Psoas muscle (tissue), 8 donors: ENCODE data around the gene LCLAT1. TPM values are rescaled to one million over a fixed set of nuclear protein-coding genes. Genes with fewer than 3 reads are reported as not detected.

Experiments used
- ATAC-seq, 4 donors: fragments of 200-7000 bp; cut with Tn5 transposase; one replicate each; pipeline ENCODE4 v1.9.1; 2020; ENCODE audit warnings: moderate library complexity in 3 of 4, mild to moderate bottlenecking in 2 of 4
- DNase-seq, 2 donors: peaks; one replicate each; pipeline ENCODE4 v3.0.0-alpha.2; 2020
- H3K27ac ChIP-seq: fragments of 200-600 bp; one replicate; pipeline ENCODE4 v1.8.0; 2022
- H3K27me3 ChIP-seq, 3 donors: fragments of 200-600 bp in 1 of 3; one replicate each; pipeline versions ENCODE4 v1.6.1 to v1.8.0; 2013 to 2022; ENCODE audit warnings: low read length in 2 of 3, mild to moderate bottlenecking in 2 of 3, moderate library complexity in 1 of 3; ENCODE audit not compliant: insufficient read depth in 3 of 3
- H3K36me3 ChIP-seq, 2 donors: fragments of 200-600 bp in 1 of 2; one replicate each; pipeline versions ENCODE4 v1.6.1 to v1.8.0; 2013 to 2022; ENCODE audit warnings: low read depth in 1 of 2, mild to moderate bottlenecking in 1 of 2, moderate library complexity in 1 of 2; ENCODE audit not compliant: insufficient read depth in 1 of 2
- H3K4me1 ChIP-seq: fragments of 200-600 bp; one replicate; pipeline ENCODE4 v1.8.0; 2022
- H3K4me3 ChIP-seq: fragments of 200-600 bp; one replicate; pipeline ENCODE4 v1.8.0; 2022; ENCODE audit warnings: mild to moderate bottlenecking
- H3K9me3 ChIP-seq: fragments of 200-600 bp; one replicate; pipeline ENCODE4 v1.8.0; 2022
- CTCF ChIP-seq: fragments of 200-600 bp; IDR thresholded peaks from one replicate; pipeline ENCODE4 v1.8.0; 2022; ENCODE audit warnings: antibody characterized with exemption
- WGBS, 3 donors: extraction: QIAGEN DNeasy Blood & Tissue Kit; methylation state at CpG; one replicate each; pipeline versions ENCODE4 v1.1.6 to v1.1.7; 2013; 5-methylcytosine and 5-hydroxymethylcytosine counted together
- intact Hi-C, 2 donors: fragments of 100-400 bp; cut with DNase I; formaldehyde crosslinking; loops; one replicate each; pipeline versions ENCODE4 v1.11.0 to v1.14.2; 2022
- polyA plus RNA-seq, 3 donors: library from polyadenylated mRNA; stranded (reverse); fragments of 200-250 nt; gene quantifications; one replicate each; pipeline ENCODE4 v1.2.3, GENCODE V29; 2013
- total RNA-seq, 4 donors: library from RNA; stranded (reverse); fragmentation: NEBNext Ultra II Directional in 2 of 4; extraction: Animal tissue kit (Norgen Biotek cat#: 25700) in 2 of 4; gene quantifications; one replicate each; pipeline versions ENCODE4 v1.2.1 to v1.2.4, GENCODE V29; 2021 to 2023
- donor health status: healthy with polysubstance abuse.
- donor health status: DM: no; HTN: no; CAD: no; lungs with moderate emphysema.
- donor health status: Bipolar disorder and iron deficiency.
- donor health status: healthy.
- donor health status: DM: yes; HTN: yes; CAD: no.
- donor health status: DM: no; HTN: no; CAD: no.
- donor health status: DM: no; HTN: no; CAD: no.
- donor health status: DM: yes; HTN: yes; CAD: no.

LCLAT1 gene
- total and polyA plus RNA-seq, 7 donors = 4.2 to 18.8 (median 6.0) TPM

DNA sequence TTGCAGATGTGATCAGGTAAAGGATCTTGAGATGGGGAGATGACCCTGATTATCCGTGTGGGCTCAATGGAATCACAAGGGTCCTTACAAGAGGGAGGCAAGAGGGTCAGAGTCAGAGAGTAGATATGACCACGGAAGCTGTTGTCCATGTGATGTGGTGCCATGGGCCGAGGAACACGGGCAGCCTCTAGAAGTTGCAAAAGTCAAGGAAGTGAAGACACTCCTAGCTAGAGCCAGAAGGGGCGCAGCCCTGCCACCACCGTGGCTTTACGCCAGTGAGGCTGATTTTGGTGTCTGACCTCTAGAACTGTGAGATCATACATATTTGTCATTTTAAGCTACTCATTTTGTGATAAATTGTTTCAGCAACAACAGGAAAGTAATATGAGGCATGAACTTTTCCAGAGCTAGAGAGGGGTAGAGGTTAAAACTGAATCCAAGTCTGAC lies 245.8 kb downstream of the LCLAT1 start:
- Histone ChIP-seq H3K4me1 (peaks cover 37% of the 10 kb centered on the region), H3K27ac (no peak overlapping the region), H3K4me3 (no peak overlapping the region), H3K36me3 (no peaks in the 10 kb centered on the region), H3K27me3 (no peaks in the 10 kb centered on the region), H3K9me3 (no peaks in the 10 kb centered on the region)
- 88 to 90% (median 90%) methylated on average over 7 of the region's 7 CpGs for WGBS, 3 donors
- intact Hi-C loops = no loop called here
- DNase-seq (no peak), ATAC-seq (no peak)
- TF ChIP-seq CTCF = no peak

Other genes starting within 250 kb of the LCLAT1 start
- 10 to 100 TPM; 11.1 to 15.5 (median 14.2) TPM for gene LBH, start 215.7 kb upstream of the LCLAT1 start, total RNA-seq
- 10 to 100 TPM in 1 of 3 donors, 1 to 10 TPM in 2; 6.5 to 10.5 (median 9.7) TPM for gene LBH, start 215.7 kb upstream of the LCLAT1 start, polyA plus RNA-seq